ENCODE results near the gene SYT3.
"Not testable (repeated sequence)": the region's sequence is repeated elsewhere in the genome, so short reads cannot be mapped to it uniquely, and the experiment has no call there.

Gene SYT3

GRCh38 chr19:50638600-50638999, 1.1 kb downstream of the SYT3 start:
- no peak for DNase-seq (ENCODE audit: low read depth, low spot score)

GRCh38 chr19:50636317-50637085, 3.2 kb downstream of the SYT3 start:
- no peak for DNase-seq (ENCODE audit: low read depth, low spot score)

GRCh38 chr19:50633973-50634372, 5.7 kb downstream of the SYT3 start:
- no peak for DNase-seq (ENCODE audit: low read depth, low spot score)

GRCh38 chr19:50633359-50633758, 6.3 kb downstream of the SYT3 start:
- DNase-seq (ENCODE audit: low read depth, low spot score): no peak

- no peak for DNase-seq (ENCODE audit: low read depth, low spot score)
Measured at GRCh38 chr19:50632151-50632835, 7.4 kb downstream of the SYT3 start.

- DNase-seq (ENCODE audit: low read depth, low spot score): no peak
Measured at GRCh38 chr19:50629801-50630200, 9.9 kb downstream of the SYT3 start.

GRCh38 chr19:50629194-50629593, 10.5 kb downstream of the SYT3 start:
- no peak for DNase-seq (ENCODE audit: low read depth, low spot score)

GRCh38 chr19:50628551-50628950, 11.1 kb downstream of the SYT3 start:
- no peak for DNase-seq (ENCODE audit: low read depth, low spot score)

- DNase-seq (ENCODE audit: low read depth, low spot score): no peak
Measured at GRCh38 chr19:50628146-50628545, 11.5 kb downstream of the SYT3 start.

GRCh38 chr19:50626795-50627194, 12.9 kb downstream of the SYT3 start:
- DNase-seq (ENCODE audit: low read depth, low spot score): no peak

GRCh38 chr19:50626011-50626410, 13.7 kb downstream of the SYT3 start:
- DNase-seq (ENCODE audit: low read depth, low spot score): no peak

GRCh38 chr19:50624949-50625600, 14.6 kb downstream of the SYT3 start:
- no peak for DNase-seq (ENCODE audit: low read depth, low spot score)

GRCh38 chr19:50620394-50620906, 19.2 kb downstream of the SYT3 start:
- not testable (repeated sequence) for DNase-seq (ENCODE audit: low read depth, low spot score)

- not testable (repeated sequence) for DNase-seq (ENCODE audit: low read depth, low spot score)
Measured at GRCh38 chr19:50619184-50619583, 20.5 kb downstream of the SYT3 start.

- not testable (repeated sequence) for DNase-seq (ENCODE audit: low read depth, low spot score)
Measured at GRCh38 chr19:50618379-50618778, 21.3 kb downstream of the SYT3 start.

GRCh38 chr19:50612504-50613404, 26.9 kb downstream of the SYT3 start:
- DNase-seq (ENCODE audit: low read depth, low spot score): not testable (repeated sequence)

GRCh38 chr19:50607874-50608785, 31.6 kb downstream of the SYT3 start:
- no peak for DNase-seq (ENCODE audit: low read depth, low spot score)

- no peak for DNase-seq (ENCODE audit: low read depth, low spot score)
Measured at GRCh38 chr19:50607388-50607787, 32.3 kb downstream of the SYT3 start.

- DNase-seq (ENCODE audit: low read depth, low spot score): not testable (repeated sequence)
Measured at GRCh38 chr19:50606059-50606836, 33.4 kb downstream of the SYT3 start.

All from smooth muscle cell of the brain vasculature (primary cell).